Testis (tissue), 2 donors: ENCODE results near the gene IP6K1.

Experiments
- CTCF ChIP-seq, 3 experiments: fragments of 450-650 bp in 2 of 3; fragments of 200-600 bp in 1 of 3; sonication (generic) in 1 of 3; IDR thresholded peaks; one replicate each; pipeline ENCODE4 v1.5.1; 2016 to 2019; ENCODE audit warnings: antibody characterized with exemption in 3 of 3, mild to moderate bottlenecking in 2 of 3, moderate library complexity in 1 of 3
- POLR2A ChIP-seq: fragments of 450-650 bp; IDR thresholded peaks from one replicate; pipeline ENCODE4 v1.6.1; 2017; ENCODE audit warnings: antibody characterized with exemption, mild to moderate bottlenecking, moderate library complexity

DNA sequence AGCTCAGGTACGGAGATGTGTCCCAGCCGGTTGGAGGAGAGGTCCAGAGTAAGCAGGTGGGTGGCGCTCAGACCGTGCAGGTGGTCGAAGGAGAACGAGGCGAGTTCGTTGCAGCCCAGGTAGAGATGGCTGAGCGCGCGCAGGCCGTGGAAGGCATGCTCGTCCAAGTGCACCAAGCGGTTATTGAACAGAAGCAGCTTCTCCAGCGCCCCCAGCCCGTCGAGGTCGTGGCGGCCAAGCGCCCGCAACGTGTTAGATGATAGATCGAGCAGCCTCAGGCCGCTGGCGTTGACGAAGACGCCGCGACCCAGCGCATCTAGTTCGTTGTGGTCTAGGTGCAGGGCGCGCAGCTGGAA is 67.5 kb downstream of the IP6K1 start:
- TF ChIP-seq CTCF (IDR thresholded peaks at IDR 0.05), result no peak
- no peak for TF ChIP-seq POLR2A
